Medulla oblongata (tissue), 1 donor: ENCODE results near the gene ZNF275.
"Not testable (repeated sequence)": the region's sequence is repeated elsewhere in the genome, so short reads cannot be mapped to it uniquely, and the experiment has no call there.

ENCODE experiments used
- DNase-seq: peaks from one replicate; pipeline ENCODE4 v3.0.0-alpha.2; 2015; ENCODE audit errors: extremely low spot score

ZNF275 gene

DNA sequence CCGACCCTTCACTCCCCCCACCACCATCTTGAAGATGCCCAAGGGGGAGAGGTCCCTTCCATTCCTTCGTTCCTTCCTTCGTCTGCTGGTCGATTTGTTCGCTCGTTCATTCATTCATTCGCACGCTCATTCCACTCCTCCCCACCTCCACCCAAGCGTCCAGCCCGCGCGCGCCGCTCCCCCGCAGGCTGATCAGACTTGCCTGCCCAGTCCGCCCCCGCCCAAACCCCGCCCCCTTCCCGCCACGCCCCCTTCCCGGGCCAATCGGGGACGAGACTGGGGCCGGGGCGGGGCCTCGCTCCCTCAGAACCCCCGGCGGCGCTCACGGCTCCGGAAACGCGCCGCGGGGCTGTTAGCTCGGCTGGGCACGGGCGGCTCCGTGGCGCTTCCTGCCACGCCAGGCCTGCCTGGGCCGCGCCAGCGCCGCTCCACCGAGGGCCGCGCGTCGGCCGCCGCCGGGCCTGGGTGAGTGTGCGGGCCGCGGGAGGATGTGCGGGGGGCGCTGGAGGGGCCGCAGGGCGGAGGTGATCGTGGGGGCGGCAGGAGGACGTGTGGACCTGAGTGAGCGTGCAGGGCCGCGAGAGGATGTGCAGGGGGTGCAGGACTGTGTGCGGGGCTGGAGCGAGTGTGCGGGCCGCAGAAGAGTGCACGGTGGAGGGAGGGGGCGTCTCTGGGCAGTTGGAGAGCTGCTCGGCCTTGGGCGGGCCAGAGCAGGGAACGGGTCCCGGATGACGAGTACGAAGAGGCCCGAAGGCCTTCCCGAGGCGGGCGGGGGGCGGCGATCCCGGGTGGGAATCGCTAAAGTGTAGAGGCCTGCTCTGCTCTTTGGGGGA, at the start of gene ZNF275:
Gene ZNF275, plus strand, starts transcription at position 333 of the 833 bp plus-strand sequence. CDS start 2,527 bp downstream, outside the sequence.
- peak; percentile 72 for DNase-seq

- not testable (repeated sequence) for DNase-seq
Measured at GRCh38 chrX:153285678-153286077, 48.3 kb upstream of the ZNF275 start.

GRCh38 chrX:153288807-153289206, 45.1 kb upstream of the ZNF275 start:
- DNase-seq = not testable (repeated sequence)

DNA sequence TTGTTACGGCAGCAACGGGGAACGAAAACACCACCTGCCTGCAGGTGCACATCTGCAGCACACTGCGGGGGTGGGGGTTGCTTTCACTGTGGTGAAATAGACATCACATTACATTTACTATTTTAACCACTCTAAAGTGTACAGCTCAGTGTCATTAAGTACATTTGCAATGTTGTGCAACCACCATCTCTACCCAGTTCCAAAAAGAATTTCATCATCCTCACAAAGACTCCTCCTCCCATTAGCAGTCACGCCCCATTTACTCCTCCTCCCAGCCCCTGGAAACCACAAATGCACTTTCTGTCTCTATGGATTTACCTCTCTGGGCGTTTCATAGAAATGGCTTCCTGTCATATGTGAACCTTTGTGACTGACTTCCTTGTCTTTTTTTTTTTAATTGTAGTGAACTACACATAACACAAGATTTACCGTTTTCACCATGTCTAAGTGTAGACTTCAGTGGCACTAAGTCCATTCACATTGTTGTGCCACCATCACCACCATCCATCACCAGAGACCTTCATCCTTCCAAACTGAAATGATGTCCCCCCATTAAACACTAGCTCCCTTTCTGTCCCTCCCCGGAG, 40.4 kb upstream of the ZNF275 start:
- DNase-seq = not testable (repeated sequence)

GRCh38 chrX:153297376-153297775, 36.6 kb upstream of the ZNF275 start:
- DNase-seq = no peak

DNA sequence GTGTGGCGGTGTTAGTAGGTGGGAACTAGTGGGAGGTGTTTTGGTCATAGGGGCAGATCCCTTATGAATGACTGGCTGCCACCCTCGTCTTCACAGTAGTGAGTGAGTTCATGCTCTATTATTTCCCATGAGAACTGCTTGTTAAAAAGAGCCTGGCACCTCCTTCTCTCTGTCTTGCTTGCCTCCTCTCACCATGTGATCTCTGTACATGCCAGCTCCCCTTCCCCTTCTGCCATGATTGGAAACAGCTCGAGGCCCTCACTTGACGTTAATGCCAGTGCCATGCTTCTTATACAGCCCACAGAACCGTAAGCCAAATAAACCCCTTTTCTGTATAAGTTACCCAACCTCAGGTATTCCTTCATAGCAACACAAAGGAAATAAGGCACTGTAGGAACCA, 34.1 kb upstream of the ZNF275 start:
- no peak for DNase-seq

GRCh38 chrX:153301746-153302145, 32.2 kb upstream of the ZNF275 start:
- DNase-seq = no peak

GRCh38 chrX:153302796-153303195, 31.2 kb upstream of the ZNF275 start:
- no peak for DNase-seq

DNA sequence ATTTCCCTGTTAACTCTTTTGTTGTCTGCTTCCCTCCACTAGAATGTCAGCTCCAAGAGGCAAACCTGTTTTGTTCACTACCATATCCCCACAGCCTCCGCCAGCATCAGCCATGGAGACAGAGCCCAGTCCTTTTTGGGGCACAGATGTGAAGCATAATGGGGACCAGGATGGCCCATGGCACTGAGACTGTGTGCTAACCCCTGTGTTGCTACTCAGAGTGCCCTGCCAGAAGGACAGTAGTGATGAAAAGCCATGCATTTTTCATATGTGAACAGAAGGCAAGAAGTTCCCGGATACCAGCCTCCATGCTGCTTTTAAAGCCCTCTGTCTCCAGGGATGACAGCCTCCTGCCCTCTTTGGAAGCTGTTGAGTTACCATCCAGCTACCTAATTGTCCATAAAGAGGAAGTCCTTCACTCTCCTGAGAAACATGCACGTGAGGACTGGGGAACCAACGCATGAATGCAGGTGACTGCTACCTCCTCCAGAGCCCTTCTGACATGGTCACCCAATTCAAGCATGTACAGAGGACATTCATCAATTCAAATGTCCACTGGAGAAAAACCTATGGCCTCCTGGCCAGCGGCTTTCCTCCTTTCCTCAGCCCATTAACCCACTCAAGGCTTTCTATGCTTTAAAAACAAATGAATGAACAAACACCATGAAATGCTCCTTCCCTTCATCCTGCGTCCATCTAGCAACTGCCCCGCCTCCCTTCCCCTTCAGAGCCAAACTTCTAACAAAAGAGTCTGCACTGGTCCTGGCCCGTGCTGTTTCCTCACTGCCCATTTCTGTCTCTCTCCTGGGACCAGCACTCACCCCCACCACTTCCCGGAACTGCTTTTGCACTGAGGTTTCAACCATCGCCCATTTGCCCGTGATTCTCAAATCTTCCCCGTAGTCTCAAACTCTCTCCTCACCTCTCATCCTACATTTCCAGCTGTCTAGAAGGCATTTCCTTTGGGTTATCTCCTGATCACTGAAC, 30.4 kb upstream of the ZNF275 start:
- DNase-seq = no peak

GRCh38 chrX:153304988-153305736, 28.8 kb upstream of the ZNF275 start:
- no peak for DNase-seq

- no peak for DNase-seq
Measured at GRCh38 chrX:153305972-153306371, 28.0 kb upstream of the ZNF275 start.

GRCh38 chrX:153306527-153307115, 27.3 kb upstream of the ZNF275 start:
- DNase-seq = no peak

DNA sequence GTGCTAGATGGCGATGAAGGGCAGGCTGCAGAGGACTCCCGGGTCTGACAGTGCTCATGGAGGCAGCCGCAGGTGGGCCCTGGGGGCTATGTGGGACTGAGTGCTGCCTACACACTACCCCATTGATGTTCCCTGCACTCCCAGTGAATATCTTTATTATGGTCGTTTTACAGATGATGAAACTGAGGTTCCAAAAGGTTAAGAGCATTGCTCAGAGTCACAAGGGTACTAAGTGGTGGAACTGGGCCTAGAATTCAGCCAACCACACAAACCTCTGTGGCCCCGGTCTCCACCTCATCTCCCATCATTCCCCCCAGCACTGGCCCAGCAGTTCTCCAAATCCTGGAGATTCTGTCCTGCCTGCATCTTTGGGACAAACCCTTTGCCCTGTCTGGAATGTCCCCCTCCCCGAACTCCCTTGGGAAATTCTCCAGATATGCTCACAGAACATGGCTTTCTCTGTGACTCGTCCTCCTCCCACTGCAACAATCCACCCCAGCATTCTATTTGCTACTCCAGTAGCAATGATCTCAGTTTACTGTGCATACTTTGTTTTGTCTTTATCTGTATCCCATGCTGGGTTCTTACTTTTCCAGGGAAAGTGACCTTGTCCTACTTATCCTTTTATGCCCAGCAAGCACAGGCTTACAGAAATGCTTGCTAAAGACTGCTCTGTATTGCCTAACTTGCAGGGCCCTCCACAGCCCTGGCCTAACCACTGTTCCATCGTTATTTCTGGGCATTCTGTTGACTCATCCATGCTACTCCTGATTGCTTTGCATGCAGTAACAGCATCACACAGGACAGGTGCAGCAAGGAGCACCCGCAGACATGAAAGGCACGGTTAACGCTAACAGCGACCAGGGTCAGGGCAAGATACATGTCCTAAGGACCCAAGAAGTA, 26.4 kb upstream of the ZNF275 start:
- DNase-seq = no peak

GRCh38 chrX:153310901-153311300, 23.1 kb upstream of the ZNF275 start:
- no peak for DNase-seq

DNA sequence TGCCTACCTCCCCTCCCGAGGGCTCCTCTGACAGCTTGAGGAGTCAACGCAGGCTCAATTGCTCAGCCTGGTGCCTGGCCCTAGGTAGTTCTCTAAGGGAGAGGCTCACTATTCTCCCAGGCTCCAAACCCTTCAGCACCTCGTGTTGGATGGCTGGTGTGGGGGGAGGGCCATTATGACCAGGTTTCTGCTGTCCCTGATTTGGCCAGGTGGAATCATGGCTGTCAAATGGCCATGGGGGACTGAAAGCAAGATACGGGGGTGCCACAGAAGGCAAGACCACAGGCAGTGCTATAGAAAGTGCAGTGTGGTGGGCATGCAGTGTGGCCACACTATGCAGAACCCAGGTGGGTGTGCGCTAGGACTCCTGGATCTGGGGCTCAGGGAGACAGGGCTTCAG, 21.9 kb upstream of the ZNF275 start:
- no peak for DNase-seq

- DNase-seq = no peak
Measured at GRCh38 chrX:153312842-153313241, 21.1 kb upstream of the ZNF275 start.

DNA sequence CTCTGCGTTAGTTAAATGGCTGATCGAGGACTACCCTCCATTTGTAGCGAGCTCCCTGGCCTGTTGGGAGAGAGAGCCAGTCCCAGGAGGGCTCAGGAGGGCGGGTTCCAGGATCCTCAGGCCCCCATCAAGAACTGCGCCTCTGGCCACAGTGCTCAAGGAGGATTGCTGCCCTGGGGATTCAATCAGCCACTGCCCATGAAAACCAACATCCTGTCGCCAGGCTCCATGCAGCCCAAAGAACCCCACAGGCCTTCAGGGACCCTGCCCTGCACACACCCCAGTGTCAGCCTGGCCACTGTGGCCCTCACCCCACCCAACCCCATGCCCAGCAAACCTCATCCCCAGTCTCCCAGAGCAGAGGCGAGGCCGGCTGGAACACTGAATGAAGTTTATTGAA, 16.6 kb upstream of the ZNF275 start:
- no peak for DNase-seq

- no peak for DNase-seq
Measured at GRCh38 chrX:153317996-153318722, 15.8 kb upstream of the ZNF275 start.

- DNase-seq = no peak
Measured at GRCh38 chrX:153318811-153319210, 15.1 kb upstream of the ZNF275 start.
